Upper lobe of left lung (tissue), 6 donors: ENCODE data around the gene CD248. TPM values are rescaled to one million over a fixed set of nuclear protein-coding genes. Genes with fewer than 3 reads are reported as not detected.
A peak's percentile ranks its signal among the peaks of the same experiment; 100 is the strongest.

Experiments used
- ATAC-seq, 2 donors: fragments of 200-7000 bp; cut with Tn5 transposase; one replicate each; pipeline ENCODE4 v1.9.1; 2022; ENCODE audit warnings: mild to moderate bottlenecking in 2 of 2, moderate library complexity in 2 of 2; ENCODE audit not compliant: low FRiP score in 2 of 2
- DNase-seq, 2 donors: peaks; one replicate each; pipeline ENCODE4 v3.0.0-alpha.2; 2019 to 2020
- H3K27ac ChIP-seq, 4 donors: fragments of 200-600 bp; sonication (generic); one replicate each; pipeline ENCODE4 v1.5.1; 2016 to 2019
- H3K27me3 ChIP-seq, 4 donors: fragments of 200-600 bp; sonication (generic); one replicate each; pipeline ENCODE4 v1.5.1; 2017 to 2019
- H3K36me3 ChIP-seq, 4 donors: fragments of 200-600 bp; sonication (generic); one replicate each; pipeline ENCODE4 v1.5.1; 2016 to 2019
- H3K4me1 ChIP-seq, 4 donors: fragments of 200-600 bp; sonication (generic); one replicate each; pipeline ENCODE4 v1.5.1; 2018 to 2019
- H3K4me3 ChIP-seq, 4 donors: fragments of 200-600 bp; sonication (generic); one replicate each; pipeline ENCODE4 v1.5.1; 2017 to 2019; ENCODE audit warnings: mild to moderate bottlenecking in 2 of 4, moderate library complexity in 1 of 4
- H3K9me3 ChIP-seq, 4 donors: fragments of 200-600 bp; sonication (generic); one replicate each; pipeline ENCODE4 v1.5.1; 2018 to 2019
- EP300 ChIP-seq, 4 donors: sonication (generic); formaldehyde crosslinking; IDR thresholded peaks; one replicate each; pipeline ENCODE4 v1.5.1; 2017; ENCODE audit warnings: antibody characterized with exemption in 4 of 4, control low read depth in 2 of 4
- POLR2A ChIP-seq, 4 donors: fragments of 450-650 bp; IDR thresholded peaks; one replicate each; pipeline ENCODE4 v1.5.1; 2016 to 2017; ENCODE audit warnings: antibody characterized with exemption in 4 of 4, mild to moderate bottlenecking in 2 of 4
- POLR2AphosphoS5 ChIP-seq, 2 donors: sonication (generic); formaldehyde crosslinking; IDR thresholded peaks; one replicate each; pipeline ENCODE4 v1.5.1; 2017; ENCODE audit warnings: antibody characterized with exemption in 2 of 2
- WGBS, 2 donors: methylation state at CpG; one replicate each; pipeline ENCODE4 v1.1.5; 2017 to 2018; 5-methylcytosine and 5-hydroxymethylcytosine counted together
- total RNA-seq, 6 donors: library from RNA; depleted of rRNA in 4 of 6; stranded (reverse); fragments of >200 nt in 4 of 6; gene quantifications; one replicate each; pipeline versions ENCODE4 v1.1.0 to v1.2.1, GENCODE V29; 2016 to 2021
- TF ChIP-seq, protein P1 (sequence below), 6 experiments: fragments of 450-650 bp in 4 of 6; fragments of 200-600 bp in 2 of 6; sonication (generic) in 2 of 6; IDR thresholded peaks; one replicate each; pipeline ENCODE4 v1.5.1; 2016 to 2019; ENCODE audit warnings: antibody characterized with exemption in 6 of 6
- donor health status: DM: no; HTN: no; CAD: no; lungs with moderate emphysema.
- donor health status: DM: no; HTN: yes; CAD: no; lungs with severe emphysema.

The CD248 gene
- total RNA-seq, 6 donors from 2014 or later: 0.59 to 85.6 (median 6.5) TPM

DNA sequence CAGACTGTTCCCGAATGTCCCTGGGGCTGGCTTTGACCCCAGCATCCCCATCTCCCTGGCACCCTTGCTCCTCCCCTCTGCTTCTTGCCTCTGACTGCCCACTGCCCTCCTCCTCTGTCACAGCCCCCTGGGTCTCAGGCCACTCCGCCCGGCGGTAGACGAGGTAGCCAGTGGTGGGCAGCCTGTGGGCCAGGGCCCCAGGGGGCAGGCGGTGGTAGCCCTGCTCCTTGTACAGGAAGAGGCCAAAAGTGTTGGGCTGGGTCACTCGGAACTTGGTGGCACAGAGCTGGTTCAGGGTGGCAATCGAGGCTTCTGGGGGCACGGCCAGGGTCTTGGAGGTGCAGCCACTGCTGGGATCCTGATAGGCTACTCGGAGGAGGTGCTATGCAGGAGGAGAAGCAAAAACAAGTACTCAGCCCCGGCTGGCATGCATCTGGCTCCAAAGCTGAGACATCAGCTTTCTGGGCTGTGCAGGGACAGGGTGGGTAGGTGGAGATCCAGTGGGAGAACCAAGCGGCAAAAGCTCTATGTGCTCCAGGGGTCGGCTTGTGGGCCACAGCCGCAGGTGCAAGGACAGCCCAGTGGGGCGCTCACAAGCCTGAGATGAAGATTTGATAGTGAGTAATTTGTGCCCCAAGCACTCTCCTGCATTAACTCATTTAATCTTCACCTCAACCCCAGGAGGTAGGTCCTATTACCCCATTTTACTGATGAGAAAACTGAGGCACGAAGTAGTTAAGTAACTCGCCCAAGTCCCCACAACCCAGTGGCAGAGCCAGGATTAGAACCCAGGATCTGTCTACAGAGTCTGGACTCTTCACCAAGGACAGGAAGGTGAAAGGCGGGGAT is 15.8 kb upstream of the CD248 start:
- Histone ChIP-seq H3K36me3 (peaks cover 0 to 39% (median 15%) of the 10 kb centered on the region in 4 donors), H3K27ac (no peak overlapping the region), H3K9me3 (no peaks in the 10 kb centered on the region), H3K4me3 (no peak overlapping the region), H3K27me3 (no peaks in the 10 kb centered on the region), H3K4me1 (peaks cover 34 to 49% (median 43%) of the 10 kb centered on the region in 4 donors)
- no peak for TF ChIP-seq POLR2A (IDR thresholded peaks at IDR 0.05)
- TF ChIP-seq, protein P1, sequence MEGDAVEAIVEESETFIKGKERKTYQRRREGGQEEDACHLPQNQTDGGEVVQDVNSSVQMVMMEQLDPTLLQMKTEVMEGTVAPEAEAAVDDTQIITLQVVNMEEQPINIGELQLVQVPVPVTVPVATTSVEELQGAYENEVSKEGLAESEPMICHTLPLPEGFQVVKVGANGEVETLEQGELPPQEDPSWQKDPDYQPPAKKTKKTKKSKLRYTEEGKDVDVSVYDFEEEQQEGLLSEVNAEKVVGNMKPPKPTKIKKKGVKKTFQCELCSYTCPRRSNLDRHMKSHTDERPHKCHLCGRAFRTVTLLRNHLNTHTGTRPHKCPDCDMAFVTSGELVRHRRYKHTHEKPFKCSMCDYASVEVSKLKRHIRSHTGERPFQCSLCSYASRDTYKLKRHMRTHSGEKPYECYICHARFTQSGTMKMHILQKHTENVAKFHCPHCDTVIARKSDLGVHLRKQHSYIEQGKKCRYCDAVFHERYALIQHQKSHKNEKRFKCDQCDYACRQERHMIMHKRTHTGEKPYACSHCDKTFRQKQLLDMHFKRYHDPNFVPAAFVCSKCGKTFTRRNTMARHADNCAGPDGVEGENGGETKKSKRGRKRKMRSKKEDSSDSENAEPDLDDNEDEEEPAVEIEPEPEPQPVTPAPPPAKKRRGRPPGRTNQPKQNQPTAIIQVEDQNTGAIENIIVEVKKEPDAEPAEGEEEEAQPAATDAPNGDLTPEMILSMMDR (IDR thresholded peaks at IDR 0.05): no peak
- TF ChIP-seq EP300 (IDR thresholded peaks at IDR 0.05): no peak
- no peak for TF ChIP-seq POLR2AphosphoS5 (IDR thresholded peaks at IDR 0.05)
- ATAC-seq: no peak
- 78 to 83% methylated on average over 14 to 18 of the region's 18 CpGs for WGBS, 2 donors
- DNase-seq: peak in 1 of 2 donors; percentile 58

- no peak for TF ChIP-seq POLR2A (IDR thresholded peaks at IDR 0.05)
- TF ChIP-seq, protein P1 (IDR thresholded peaks at IDR 0.05): no peak
- TF ChIP-seq EP300 (IDR thresholded peaks at IDR 0.05): no peak
- no peak for TF ChIP-seq POLR2AphosphoS5 (IDR thresholded peaks at IDR 0.05)
- Histone ChIP-seq H3K4me3 (no peak overlapping the region), H3K27me3 (no peaks in the 10 kb centered on the region), H3K36me3 (peaks cover 0 to 32% (median 10%) of the 10 kb centered on the region in 4 donors), H3K4me1 (peaks cover 38 to 49% (median 46%) of the 10 kb centered on the region in 4 donors), H3K27ac (no peak overlapping the region), H3K9me3 (no peaks in the 10 kb centered on the region)
- ATAC-seq (no peak), DNase-seq (peak in 1 of 2 donors; percentile 18)
- 89 to 90% methylated on average over 7 to 12 of the region's 12 CpGs for WGBS, 2 donors
Observed at GRCh38 chr11:66331542-66332370, 14.9 kb upstream of the CD248 start.

GRCh38 chr11:66330931-66331330 is 14.1 kb upstream of the CD248 start:
- peaks cover 0 to 32% (median 10%) of the 10 kb centered on the region in 4 donors for H3K36me3 ChIP-seq
- ATAC-seq (no peak), DNase-seq (peak in 1 of 2 donors; percentile 71)
- TF ChIP-seq, protein P1 (IDR thresholded peaks at IDR 0.05): no peak
- no peak for TF ChIP-seq POLR2AphosphoS5 (IDR thresholded peaks at IDR 0.05)
- no peak for TF ChIP-seq EP300 (IDR thresholded peaks at IDR 0.05)
- TF ChIP-seq POLR2A (IDR thresholded peaks at IDR 0.05): no peak
- H3K4me3 ChIP-seq: no peak overlapping the region
- WGBS, 2 donors: 75 to 100% methylated on average over 3 to 10 of the region's 10 CpGs
- H3K4me1 ChIP-seq: peaks cover 37 to 48% (median 41%) of the 10 kb centered on the region in 4 donors
- no peaks in the 10 kb centered on the region for H3K27me3 ChIP-seq
- no peaks in the 10 kb centered on the region for H3K9me3 ChIP-seq
- no peak overlapping the region for H3K27ac ChIP-seq

GRCh38 chr11:66329165-66329673 is 12.4 kb upstream of the CD248 start:
- ATAC-seq (no peak), DNase-seq (no peak)
- H3K27me3 ChIP-seq: no peaks in the 10 kb centered on the region
- H3K27ac ChIP-seq: peak overlapping the region in 2 of 4 donors; percentile 21 to 78
- WGBS, 2 donors: 87 to 90% methylated on average over 3 of the region's 3 CpGs
- TF ChIP-seq POLR2AphosphoS5 (IDR thresholded peaks at IDR 0.05): no peak
- TF ChIP-seq EP300 (IDR thresholded peaks at IDR 0.05): no peak
- TF ChIP-seq, protein P1 (IDR thresholded peaks at IDR 0.05): no peak
- no peak for TF ChIP-seq POLR2A (IDR thresholded peaks at IDR 0.05)
- peaks cover 0 to 26% (median 9%) of the 10 kb centered on the region in 4 donors for H3K36me3 ChIP-seq
- H3K9me3 ChIP-seq: no peaks in the 10 kb centered on the region
- peaks cover 25 to 32% (median 27%) of the 10 kb centered on the region in 4 donors for H3K4me1 ChIP-seq
- no peak overlapping the region for H3K4me3 ChIP-seq
